GM18498 (cell line): Measurements from ENCODE around the gene PET100.

Experiments used
- ATAC-seq: cut with Tn5 transposase; IDR thresholded peaks from one replicate; pipeline ENCODE4 v1.9.1; 2021; ENCODE audit warnings: mild to moderate bottlenecking, moderate library complexity; ENCODE audit not compliant: unreplicated experiment

Gene PET100

GRCh38 chr19:7676854-7677253 lies 47.3 kb downstream of the PET100 start, which contains the start of gene MCEMP1:
Gene MCEMP1, plus strand, starts transcription at chr19:7677090. Its CDS starts 31 bp downstream, at chr19:7677121.
- no peak for ATAC-seq

GRCh38 chr19:7677669-7678311 lies 48.2 kb downstream of the PET100 start:
- ATAC-seq: no peak

- ATAC-seq: peak; percentile 46
Measured at GRCh38 chr19:7678971-7679751, 49.6 kb downstream of the PET100 start.

GRCh38 chr19:7679771-7680605 lies 50.4 kb downstream of the PET100 start:
- ATAC-seq: no peak

- peak; percentile 67 for ATAC-seq
Measured at GRCh38 chr19:7680606-7681339, 51.2 kb downstream of the PET100 start, which contains the start of gene TRAPPC5. Gene TRAPPC5, plus strand, starts transcription at chr19:7680833. Its CDS starts 1,421 bp downstream, at chr19:7682254.
